ENCODE results near the gene TSSK2. TPM values are rescaled to one million over a fixed set of nuclear protein-coding genes. Genes with fewer than 3 reads are reported as not detected.

TSSK2 gene
- total RNA-seq, 1 experiment from 2014 or later: not detected

DNA sequence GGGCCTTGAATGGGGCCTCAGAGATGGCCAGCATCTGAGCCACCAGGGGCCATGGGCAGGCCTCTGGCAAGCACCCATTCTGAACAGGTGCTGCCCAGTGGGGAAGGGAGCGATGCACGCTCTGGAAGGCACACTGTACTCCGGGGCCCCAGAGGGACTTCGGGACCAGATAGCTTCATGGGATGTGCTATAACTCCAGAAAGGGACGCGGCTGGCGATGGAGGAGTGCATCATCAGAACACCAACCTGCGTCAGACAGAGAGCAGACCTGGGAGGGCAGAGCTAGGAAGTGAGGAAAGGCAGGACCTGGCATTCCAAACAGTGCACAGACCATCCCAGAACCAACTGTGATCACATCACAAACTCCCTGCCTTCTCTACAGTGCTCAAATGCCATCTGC, 25.7 kb upstream of the TSSK2 start:
- in situ Hi-C loops (cut with HindIII; ENCODE audit: low pct_unique_long_range_greater_than_20kb, low sequenced_read_pairs): no loop called here

DNA sequence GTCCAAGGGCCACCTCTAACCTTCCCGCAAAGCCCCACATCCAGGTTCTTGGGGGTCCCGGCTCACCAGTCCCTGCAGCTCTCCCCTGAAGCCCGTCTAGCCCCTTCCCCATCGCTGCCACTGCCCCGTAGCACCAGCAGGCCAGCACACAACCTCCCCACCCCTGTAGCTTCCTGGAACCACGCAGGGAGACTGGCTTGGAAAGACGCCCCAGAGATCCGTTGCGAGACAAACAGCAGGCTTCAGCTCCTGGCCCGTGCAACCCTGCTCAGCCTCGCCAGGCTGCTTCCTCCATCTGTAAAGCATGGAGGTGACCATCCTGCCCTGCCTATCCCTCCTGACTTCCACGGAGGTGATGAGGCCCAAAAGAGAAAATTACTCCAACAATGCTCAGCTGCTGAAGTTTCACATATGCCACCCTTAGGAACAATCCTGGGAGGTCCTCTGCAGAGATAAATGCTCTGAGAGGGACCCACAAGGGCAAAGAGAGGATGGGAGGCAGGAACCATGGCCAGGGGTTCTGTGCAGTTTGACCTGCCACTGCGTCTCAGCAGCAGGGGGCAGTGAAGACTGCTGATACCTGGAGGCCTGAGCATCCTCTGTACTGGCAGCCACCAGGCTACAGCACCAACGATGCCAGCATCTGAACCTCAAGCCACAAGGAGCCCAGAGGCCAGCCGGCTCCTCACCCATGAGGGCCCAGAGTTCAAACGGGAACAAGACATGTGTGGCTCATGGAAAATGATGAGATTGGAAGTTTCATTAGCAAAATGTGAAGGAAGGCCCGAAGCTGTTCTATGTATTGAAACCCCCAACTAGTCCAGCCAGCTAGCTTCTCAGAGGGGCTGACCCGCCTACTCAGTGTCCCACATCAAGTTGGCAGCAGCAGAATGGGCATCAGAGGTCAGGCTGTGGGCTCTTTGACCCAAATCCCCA, 25.0 kb upstream of the TSSK2 start:
- no peak for DNase-seq (ENCODE audit: low read depth)
- in situ Hi-C loops (cut with HindIII; ENCODE audit: low pct_unique_long_range_greater_than_20kb, low sequenced_read_pairs): no loop called here

More for the DNA sequence above, 25.7 kb upstream of the TSSK2 start:
- no peak for DNase-seq (ENCODE audit: low read depth)

GRCh38 chr22:19106886-19107729, 24.0 kb upstream of the TSSK2 start:
- in situ Hi-C loops (cut with HindIII; ENCODE audit: low pct_unique_long_range_greater_than_20kb, low sequenced_read_pairs): no loop called here
- DNase-seq (ENCODE audit: low read depth): no peak

- DNase-seq (ENCODE audit: low read depth): no peak
- in situ Hi-C loops (cut with HindIII; ENCODE audit: low pct_unique_long_range_greater_than_20kb, low sequenced_read_pairs): no loop called here
Observed at GRCh38 chr22:19107730-19108074, 23.4 kb upstream of the TSSK2 start.

DNA sequence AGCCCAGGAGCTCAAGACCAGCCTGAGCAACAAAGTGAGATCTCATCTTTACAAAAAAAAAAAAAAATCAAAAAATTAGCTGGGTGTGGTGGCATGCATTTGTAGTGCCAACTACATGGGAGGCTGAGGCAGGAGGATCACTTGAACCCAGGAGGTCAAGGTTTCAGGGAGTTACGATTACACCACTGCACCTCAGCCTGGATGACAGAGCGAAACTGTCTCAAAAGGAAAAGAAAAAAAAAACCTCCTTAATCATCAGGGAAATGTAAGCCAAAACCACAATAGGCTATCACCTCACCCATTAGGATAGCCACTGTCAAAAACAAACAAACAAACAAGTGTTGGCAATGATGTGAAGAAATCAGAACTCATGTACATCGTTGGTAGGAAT, 22.3 kb upstream of the TSSK2 start:
- in situ Hi-C loops (cut with HindIII; ENCODE audit: low pct_unique_long_range_greater_than_20kb, low sequenced_read_pairs): no loop called here

GRCh38 chr22:19109198-19110063, 21.7 kb upstream of the TSSK2 start:
- DNase-seq (ENCODE audit: low read depth): no peak
- in situ Hi-C loops (cut with HindIII; ENCODE audit: low pct_unique_long_range_greater_than_20kb, low sequenced_read_pairs): no loop called here

More for the DNA sequence above, 22.3 kb upstream of the TSSK2 start:
- DNase-seq (ENCODE audit: low read depth): no peak

DNA sequence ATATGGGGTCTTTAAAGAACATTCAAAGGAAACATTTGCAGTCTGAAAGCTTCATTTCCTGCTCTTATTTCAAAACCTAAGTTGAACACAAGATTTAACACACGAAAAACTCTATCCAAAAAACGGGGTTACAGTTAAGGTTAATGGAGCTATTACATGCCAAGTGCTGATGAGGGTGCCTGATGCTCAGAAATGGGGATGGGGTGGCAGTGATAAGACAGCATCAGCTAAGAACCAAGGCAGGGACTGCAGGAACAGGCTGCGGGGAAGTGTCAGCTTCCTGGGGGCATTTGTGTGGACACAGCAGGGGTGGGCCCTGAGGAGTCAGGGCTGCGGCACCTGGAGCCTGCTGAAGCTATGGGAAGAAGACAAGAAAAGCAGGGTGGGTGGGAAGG, 21.0 kb upstream of the TSSK2 start:
- DNase-seq (ENCODE audit: low read depth): no peak
- in situ Hi-C loops (cut with HindIII; ENCODE audit: low pct_unique_long_range_greater_than_20kb, low sequenced_read_pairs): no loop called here

DNA sequence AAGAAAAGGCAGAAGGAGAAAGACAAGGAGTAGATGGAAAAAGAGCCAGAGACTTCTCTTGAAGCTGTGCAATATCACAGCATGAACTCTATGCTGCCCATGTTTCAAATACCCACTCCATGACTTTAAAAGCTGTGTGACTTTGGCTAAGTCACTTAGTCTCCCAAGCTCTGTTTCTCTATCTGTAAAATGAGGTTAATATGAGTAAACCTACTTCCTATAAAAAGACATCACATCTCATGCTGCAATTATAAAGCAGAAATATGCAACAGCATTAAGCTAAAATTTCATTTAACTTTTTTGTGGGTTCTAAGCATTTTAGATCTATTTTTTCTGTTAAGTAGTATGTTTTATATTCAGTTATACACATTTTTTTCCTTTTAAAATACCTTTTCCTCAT, 20.5 kb upstream of the TSSK2 start:
- no peak for DNase-seq (ENCODE audit: low read depth)
- in situ Hi-C loops (cut with HindIII; ENCODE audit: low pct_unique_long_range_greater_than_20kb, low sequenced_read_pairs): no loop called here

GRCh38 chr22:19111140-19111539, 20.0 kb upstream of the TSSK2 start:
- in situ Hi-C loops (cut with HindIII; ENCODE audit: low pct_unique_long_range_greater_than_20kb, low sequenced_read_pairs): no loop called here
- DNase-seq (ENCODE audit: low read depth): no peak

- no peak for DNase-seq (ENCODE audit: low read depth)
- in situ Hi-C loops (cut with HindIII; ENCODE audit: low pct_unique_long_range_greater_than_20kb, low sequenced_read_pairs): no loop called here
Observed at GRCh38 chr22:19111584-19111983, 19.5 kb upstream of the TSSK2 start.

DNA sequence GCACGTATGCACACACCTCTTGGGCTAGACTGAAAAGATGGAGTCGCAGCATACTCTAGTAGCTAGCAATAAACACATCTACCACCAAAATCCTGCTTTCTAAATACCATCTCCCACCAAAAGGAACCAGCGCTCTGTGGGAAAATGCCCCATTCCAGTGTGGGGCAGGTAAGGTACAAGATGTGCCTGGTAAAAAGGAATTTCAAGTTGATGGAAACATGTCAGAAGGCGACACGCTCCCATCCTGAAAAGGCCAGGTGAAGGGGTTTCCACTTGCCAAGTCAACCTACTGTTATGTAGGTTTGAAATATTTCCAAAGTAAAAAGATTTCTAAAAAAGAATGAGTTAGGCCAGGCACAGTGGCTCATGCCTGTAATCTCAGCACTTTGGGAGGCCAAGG, 17.7 kb upstream of the TSSK2 start:
- DNase-seq (ENCODE audit: low read depth): no peak
- in situ Hi-C loops (cut with HindIII; ENCODE audit: low pct_unique_long_range_greater_than_20kb, low sequenced_read_pairs): no loop called here

DNA sequence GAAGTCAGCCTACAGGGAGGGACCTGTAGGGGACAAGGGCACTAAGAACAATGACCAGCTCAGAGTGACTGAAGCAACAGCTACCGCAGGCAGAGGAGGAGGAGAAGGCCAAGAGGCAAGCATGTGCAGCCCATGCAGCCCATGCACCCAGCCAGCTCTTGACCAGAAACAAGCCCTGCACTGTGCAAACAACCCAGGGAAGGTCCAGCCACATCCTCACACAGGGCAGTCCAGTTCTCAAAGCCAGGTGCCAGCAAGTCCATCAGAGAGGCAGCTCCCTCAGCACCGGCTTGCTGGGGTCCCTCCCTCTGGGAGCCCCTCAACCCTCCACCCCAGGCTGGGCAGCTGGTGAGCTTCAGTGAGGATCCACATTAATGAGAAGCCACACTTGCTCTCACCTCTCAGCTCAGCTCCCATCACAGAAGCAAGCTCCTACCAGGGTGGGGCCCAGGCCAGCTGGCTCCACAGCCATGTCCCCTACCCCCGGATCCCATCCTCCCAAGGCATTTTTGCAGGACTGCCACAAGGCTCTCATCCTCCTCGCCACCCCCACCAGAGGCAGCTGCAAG, 16.0 kb upstream of the TSSK2 start:
- in situ Hi-C loops (cut with HindIII; ENCODE audit: low pct_unique_long_range_greater_than_20kb, low sequenced_read_pairs): no loop called here
- no peak for DNase-seq (ENCODE audit: low read depth)

- DNase-seq (ENCODE audit: low read depth): no peak
- in situ Hi-C loops (cut with HindIII; ENCODE audit: low pct_unique_long_range_greater_than_20kb, low sequenced_read_pairs): no loop called here
Observed at GRCh38 chr22:19115628-19116027, 15.5 kb upstream of the TSSK2 start.

- in situ Hi-C loops (cut with HindIII; ENCODE audit: low pct_unique_long_range_greater_than_20kb, low sequenced_read_pairs): no loop called here
- no peak for DNase-seq (ENCODE audit: low read depth)
Observed at GRCh38 chr22:19117111-19117512, 14.0 kb upstream of the TSSK2 start.

GRCh38 chr22:19118329-19118880, 12.7 kb upstream of the TSSK2 start:
- in situ Hi-C loops (cut with HindIII; ENCODE audit: low pct_unique_long_range_greater_than_20kb, low sequenced_read_pairs): no loop called here
- DNase-seq (ENCODE audit: low read depth): no peak

- no peak for DNase-seq (ENCODE audit: low read depth)
- in situ Hi-C loops (cut with HindIII; ENCODE audit: low pct_unique_long_range_greater_than_20kb, low sequenced_read_pairs): no loop called here
Observed at GRCh38 chr22:19119949-19120348, 11.2 kb upstream of the TSSK2 start.

GRCh38 chr22:19120829-19121630, 10.1 kb upstream of the TSSK2 start:
- in situ Hi-C loops (cut with HindIII; ENCODE audit: low pct_unique_long_range_greater_than_20kb, low sequenced_read_pairs): no loop called here

More at GRCh38 chr22:19120829-19121630, 10.1 kb upstream of the TSSK2 start:
- DNase-seq (ENCODE audit: low read depth): peak; percentile 57

Measured in Caki2 (cell line).